HG03575 (cell line): ENCODE results near the gene ACOX3.

ENCODE experiments used
- ATAC-seq: cut with Tn5 transposase; IDR thresholded peaks from one replicate; pipeline ENCODE4 v1.9.1; 2021; ENCODE audit not compliant: unreplicated experiment, insufficient number of reproducible peaks, low FRiP score; ENCODE audit errors: extremely low read depth

Gene ACOX3

DNA sequence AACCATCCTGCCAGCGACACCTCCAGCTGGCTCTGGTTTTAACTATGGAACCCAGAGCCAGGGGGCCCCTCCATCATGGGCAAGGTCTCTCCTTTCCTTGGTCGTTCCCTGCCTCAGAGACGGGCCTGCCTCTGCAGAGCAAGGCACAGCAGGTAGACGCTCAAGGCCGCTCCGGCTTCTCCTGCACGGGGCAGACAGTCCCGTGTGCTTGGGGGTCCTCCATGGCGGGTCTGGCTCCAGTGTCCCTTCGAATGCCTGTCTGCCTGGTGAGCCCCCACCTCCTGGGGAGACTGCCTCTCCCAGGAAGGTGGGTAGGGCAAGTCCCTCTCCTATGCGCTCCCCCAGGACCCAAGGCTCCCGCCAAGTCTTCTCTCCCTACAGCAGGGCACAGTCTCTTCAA lies 71.5 kb downstream of the ACOX3 start:
- ATAC-seq, result no peak

- no peak for ATAC-seq
Observed at GRCh38 chr4:8368061-8368481, 72.5 kb downstream of the ACOX3 start.

DNA sequence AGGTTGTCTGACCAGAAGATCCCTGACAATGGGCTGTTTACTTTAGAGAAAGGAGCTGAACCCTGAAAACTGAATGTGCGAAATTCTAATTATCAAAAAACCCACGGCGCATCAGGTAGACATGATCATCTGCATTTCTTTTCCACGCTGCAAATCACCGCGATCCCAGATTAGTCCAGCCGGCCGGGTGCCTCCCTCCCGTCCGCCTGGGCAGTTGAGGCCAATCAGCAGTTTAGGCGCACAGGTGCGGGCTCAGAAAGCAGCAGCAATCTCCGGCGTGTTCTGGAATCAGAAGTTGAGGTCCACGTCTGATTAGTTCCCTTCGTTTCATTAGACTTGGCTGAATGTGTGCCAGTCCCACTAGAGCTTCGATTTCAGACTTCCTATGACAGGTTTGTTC lies 73.9 kb downstream of the ACOX3 start:
- ATAC-seq, result no peak

DNA sequence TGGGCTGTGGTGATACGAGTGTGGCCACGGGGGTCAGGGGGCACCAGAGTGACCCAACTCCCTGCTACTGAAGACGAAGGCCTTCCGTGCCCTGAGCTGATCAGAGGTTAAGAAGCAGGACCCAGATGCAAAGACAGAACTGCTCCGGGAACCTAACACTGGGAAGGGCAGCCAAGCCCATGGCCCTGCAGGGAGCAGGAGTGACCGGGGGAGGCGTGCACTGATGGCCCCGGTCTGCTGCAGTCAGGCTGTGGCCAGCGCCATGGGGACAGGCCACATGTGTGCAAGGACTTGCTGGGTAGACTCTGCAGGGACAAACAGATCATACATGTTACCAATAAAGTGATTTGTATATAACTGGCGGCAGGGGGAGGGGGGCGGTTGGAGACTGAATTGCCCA lies 74.6 kb downstream of the ACOX3 start:
- ATAC-seq, result no peak

DNA sequence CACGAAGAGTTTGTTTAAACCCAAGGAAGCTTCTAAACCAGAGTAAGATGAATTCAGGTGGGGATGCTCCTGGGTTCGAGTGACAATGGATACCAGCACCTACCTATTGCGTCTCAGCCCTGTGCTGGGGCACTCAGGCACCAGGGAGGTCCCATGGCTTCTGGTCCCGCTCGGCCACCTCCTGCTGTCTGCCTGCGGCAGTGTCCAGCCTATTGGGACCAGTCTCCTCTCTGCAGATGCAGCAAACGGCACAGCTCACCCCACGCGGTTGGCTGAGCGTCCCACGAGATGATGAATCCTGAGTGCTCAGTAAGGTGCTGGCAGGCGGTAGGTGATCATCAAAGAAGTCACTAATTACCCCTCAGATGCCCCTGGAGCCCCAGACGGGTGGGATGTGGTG lies 75.2 kb downstream of the ACOX3 start:
- no peak for ATAC-seq

DNA sequence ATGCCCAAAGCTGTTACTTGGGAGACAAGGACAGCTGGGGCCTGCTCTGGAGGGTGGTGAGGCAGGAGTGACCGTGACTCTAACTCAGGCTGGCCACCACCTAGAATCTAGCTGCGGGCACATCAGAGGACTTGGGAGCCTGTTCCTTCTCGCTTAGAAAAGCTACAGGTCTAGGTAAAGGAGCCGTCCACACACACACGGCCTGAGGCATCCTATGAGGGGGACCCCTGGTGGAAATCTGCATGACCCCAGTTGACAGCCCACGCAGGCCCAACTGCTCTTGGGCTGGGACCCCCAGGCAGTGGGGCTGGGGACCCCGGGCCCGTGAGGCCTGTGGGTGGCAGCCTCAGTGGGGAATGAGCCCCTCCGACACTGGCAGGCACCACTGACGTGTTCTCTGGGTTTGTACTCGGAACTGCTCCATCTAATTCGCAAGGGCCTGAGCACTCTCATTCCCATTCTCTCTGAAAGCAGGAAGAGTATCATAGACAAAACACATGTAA lies 75.6 kb downstream of the ACOX3 start:
- ATAC-seq, result no peak

- no peak for ATAC-seq
Observed at GRCh38 chr4:8364141-8364540, 76.4 kb downstream of the ACOX3 start.

GRCh38 chr4:8362483-8362882 lies 78.0 kb downstream of the ACOX3 start:
- ATAC-seq, result no peak

DNA sequence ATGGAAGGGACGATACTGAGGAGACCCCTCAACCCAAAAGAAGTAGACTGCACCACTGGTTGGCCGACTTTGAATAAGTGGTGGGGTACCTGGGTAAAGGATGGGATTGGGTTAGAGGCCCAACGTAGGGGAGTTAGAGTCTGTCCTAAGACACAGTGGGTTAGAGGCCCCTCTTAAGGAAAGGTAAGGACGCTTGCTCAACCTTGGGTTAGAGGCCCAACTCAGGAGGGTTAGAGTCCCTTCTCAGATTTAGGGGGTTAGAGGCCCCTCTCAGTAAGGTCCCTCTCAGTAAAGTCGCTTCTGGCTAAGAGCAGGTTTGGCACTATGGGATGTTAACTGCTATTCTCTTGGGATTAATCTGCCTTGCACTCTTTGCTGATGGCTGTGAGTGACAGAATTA lies 81.3 kb downstream of the ACOX3 start:
- ATAC-seq, result no peak

DNA sequence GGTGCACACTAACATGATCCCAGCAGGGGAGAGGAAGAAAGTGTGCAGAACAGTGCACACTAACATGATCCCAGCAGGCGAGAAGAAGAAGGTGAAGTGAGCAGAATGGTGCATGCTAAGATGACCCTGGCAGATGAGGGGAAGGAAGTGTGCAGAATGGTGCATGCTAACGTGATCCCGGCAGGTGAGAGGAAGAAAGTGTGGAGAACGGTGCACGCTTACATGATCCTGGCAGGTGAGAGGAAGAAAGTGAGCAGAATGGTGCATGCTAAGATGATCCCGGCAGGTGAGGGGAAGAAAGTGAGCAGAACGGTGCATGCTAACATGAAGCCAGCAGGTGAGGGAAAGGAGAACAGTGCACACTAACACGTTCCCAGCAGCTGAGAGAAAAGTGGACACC lies 83.7 kb downstream of the ACOX3 start:
- ATAC-seq, result no peak

DNA sequence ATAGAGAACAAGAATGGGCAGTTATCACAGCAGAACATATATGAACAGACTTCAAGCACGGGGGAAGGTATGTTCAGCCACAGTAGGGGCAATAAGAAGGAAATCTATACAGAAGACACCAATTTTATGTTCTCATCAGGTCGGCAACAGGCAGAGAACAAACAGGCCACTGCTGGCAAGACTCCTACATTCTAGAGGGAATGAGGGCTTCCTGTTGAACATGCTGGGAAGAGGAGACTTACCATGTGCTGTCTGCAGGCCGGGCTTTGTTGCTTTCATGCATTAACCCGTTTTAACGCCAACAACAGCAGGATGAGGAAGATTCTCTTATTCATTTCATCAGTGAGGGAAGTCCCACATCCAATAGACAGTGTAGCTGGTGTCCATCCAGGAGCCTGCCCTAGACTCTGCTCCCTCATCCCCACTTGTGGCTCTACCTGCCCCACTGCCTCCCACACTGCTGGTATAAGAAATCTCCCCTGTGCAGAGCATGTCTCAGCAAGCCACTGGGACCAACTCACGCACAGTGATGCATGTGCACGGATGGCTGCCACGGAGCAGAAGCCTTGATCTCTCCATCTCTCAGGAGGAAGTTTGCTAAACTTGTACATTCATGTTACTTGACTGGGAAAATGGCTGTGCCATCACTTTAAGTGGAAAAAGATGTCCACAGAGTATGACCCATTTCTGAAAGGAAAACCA lies 84.5 kb downstream of the ACOX3 start:
- ATAC-seq, result no peak

DNA sequence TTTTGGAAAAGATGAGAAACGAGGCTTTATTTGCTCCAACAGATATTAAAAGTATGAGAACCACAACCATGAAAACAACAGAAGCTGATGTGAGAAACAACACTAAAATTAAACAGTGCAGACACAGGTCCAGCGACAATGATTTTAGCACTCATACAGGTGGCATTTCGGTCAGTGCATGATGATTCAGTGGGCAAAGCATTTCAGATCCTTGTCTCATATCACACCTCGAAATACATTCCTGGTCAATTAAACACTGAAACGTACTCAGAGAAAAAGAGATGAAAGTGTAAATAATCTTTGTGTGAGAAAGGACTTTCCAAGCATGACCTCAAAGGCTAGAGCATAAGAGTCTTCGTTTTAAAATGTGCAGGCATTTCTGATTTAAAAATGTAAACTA lies 85.2 kb downstream of the ACOX3 start:
- no peak for ATAC-seq

GRCh38 chr4:8353912-8354453 lies 86.5 kb downstream of the ACOX3 start:
- no peak for ATAC-seq

DNA sequence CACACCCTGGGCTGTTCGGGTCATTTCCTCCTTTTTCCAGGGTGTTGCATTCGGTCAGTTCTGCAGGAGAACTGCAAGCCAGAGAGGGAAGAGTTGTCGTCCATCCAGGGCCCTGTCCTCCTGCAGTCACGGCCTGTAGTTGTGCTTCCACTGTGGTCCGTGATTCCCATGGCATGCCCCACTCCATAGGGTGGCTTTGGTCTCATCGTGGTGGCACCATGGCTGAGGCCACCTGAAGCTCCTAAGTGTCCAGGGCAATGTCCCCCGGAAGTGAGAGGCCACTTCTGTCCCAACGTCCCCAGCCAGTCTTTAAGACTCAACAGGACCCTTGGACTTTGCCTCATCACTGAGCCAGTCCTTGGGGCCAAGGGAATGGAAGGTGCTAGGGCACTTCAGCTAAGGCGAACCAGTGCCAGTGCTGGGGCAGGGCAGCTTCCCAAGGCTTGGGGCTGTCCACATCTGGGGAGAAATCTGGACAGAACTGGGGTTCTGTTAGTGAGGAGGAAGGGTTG lies 87.3 kb downstream of the ACOX3 start:
- no peak for ATAC-seq

- no peak for ATAC-seq
Observed at GRCh38 chr4:8352368-8353157, 88.0 kb downstream of the ACOX3 start.

- ATAC-seq, result no peak
Observed at GRCh38 chr4:8351931-8352367, 88.6 kb downstream of the ACOX3 start.

DNA sequence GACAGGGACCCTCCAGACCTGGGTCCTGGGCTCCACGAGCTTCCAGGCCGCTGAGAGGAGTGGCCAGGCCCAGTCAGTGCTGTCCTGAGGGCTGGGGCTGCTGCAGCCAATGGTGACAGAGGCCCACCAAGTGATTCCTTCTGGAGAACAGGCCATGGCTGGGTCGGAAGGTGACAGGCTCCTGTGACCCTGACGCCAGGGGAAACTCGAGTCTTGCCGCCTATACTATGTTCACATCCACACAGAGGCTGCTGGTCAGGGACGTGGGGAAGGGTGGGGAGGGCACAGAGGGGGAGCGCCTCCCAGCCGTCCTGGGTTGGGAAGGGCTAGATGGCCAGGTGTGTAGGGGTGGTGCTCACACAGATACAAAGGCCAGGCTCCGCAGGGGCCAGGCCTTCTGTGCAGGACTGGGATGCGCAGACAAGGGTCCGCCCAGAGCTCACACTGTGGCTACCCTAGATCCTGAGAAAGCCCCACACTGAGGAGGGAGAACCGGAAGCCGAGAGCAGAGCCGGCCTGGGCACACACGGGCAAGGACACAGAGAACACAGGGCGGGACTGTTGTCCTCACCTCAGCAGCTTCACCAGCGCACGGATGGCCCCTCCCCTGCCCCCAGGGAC lies 89.6 kb downstream of the ACOX3 start:
- ATAC-seq, result no peak

GRCh38 chr4:8350352-8350751 lies 90.2 kb downstream of the ACOX3 start:
- ATAC-seq, result no peak

DNA sequence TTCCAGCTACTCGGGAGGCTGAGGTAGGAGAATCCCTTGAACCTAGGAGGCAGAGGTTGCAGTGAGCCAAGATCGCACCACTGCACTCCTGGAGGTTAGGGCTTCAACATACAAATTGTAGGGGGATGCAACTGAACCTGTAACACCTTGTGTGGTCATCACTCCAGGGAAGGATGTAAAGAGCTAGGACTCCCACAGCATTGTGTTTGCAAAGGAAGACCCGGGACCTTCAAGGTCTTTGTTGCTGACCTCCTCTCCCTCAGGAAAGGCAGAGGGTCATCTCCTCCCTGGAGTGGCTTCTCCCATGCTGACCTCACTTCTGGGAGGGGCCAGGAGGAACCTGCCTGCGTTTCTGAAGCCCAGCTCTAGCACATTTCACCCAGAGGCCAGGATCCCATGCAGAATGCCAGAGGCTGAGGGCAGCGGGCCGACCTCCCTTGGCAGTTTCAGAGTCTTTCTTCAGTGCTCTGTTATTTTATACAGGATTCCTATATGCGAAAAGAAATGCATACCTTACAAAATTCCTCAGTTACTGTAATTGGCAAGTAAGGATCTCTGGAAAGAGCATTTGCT lies 90.8 kb downstream of the ACOX3 start:
- no peak for ATAC-seq
